Fibroblast of villous mesenchyme (primary cell): Measurements from ENCODE around the gene SRGN. TPM values are rescaled to one million over a fixed set of nuclear protein-coding genes. Genes with fewer than 3 reads are reported as not detected.
"Not testable (repeated sequence)": the region's sequence is repeated elsewhere in the genome, so short reads cannot be mapped to it uniquely, and the experiment has no call there.

ENCODE experiments used
- DNase-seq: peaks from one replicate; pipeline ENCODE4 v3.0.0-alpha.2; 2010; ENCODE audit warnings: low read depth
- H3K4me3 ChIP-seq: 2 replicates; pipeline ENCODE4 v1.5.1; 2011; ENCODE audit warnings: low read depth, mild to moderate bottlenecking, low read length
- CTCF ChIP-seq: IDR thresholded peaks from 2 replicates; pipeline ENCODE4 v1.5.1; 2012; ENCODE audit warnings: low read depth, mild to moderate bottlenecking, low read length; ENCODE audit not compliant: insufficient read depth
- total RNA-seq: library from RNA; depleted of rRNA; stranded (reverse); fragments of >200 nt; gene quantifications from 2 replicates; pipeline ENCODE4 v1.2.3, GENCODE V29; 2012

Gene SRGN
- total RNA-seq, 1 donor = 221 TPM

DNA sequence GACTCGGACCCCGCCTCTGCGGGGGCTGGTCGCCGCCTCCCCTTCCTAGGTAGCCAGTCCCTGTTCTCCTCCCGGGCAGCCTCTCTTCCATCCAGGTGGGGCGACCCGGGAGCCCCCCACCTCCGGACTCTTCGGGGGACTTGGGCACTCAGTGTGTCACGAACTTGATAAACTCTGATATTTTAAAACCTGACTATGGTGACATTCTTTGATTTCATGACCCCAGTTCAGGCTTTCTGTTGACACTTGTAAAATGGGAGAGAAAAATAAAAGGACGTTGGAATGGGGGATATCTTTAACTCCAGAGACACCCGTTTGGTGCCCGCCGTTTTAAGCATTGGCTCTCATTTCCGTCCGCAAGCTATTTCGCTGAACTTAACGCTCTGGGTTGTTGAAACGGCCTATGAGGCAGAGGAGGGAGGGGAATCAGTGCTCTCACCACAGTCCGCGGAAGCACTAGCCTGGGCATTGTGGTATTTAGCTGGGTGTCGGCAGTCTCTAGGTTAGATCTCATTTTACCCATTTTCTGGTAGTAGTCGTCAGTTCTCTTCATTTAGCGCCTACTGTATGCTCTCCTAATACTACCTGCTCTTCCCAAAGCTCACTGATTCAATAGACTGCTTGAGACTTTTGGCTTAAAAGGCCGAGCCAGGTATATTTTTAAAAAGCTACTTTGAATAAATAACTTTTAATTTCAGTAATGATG is 36.8 kb downstream of the SRGN start:
- peak overlapping the region; percentile 76 for H3K4me3 ChIP-seq
- TF ChIP-seq CTCF = no peak
- peak; percentile 73 for DNase-seq

DNA sequence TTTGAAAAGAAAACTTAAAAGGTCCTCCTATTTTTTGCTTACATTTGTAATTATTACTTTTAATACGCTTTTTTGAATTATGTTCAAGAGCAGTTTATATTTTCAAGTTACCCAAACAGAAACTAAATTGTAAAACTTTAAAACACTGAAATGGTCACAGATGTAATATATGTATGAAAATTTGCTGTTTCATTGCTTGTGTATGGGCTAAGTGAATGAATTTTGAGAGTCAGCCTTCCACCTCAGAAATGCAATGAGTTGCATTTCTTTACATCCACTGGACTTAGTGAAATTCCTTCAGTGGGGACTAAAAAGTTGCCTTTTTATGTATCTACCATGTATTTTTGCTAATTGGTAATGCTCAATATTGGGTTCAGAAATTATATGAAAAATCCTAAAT is 37.7 kb downstream of the SRGN start:
- no peak for DNase-seq
- TF ChIP-seq CTCF = no peak
- H3K4me3 ChIP-seq = peak overlapping the region; percentile 76

DNA sequence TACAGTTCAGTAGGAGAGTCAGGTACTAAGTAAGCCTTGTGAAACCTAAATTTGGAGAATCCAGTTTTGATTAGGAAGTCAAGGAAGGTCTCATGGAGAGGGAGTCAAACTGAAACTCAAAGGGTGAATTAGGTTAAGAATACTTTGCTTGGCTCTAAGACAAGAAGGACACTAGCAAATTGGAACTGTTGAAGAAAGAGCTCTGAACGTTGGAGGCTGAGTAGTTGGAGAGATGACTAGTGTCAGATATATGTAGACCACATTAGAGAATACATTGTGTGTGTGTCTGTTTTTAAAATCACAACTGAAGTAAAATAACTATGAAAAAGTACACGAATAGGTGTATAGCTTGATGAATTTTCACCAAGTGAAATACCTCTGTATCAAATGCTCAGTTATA is 42.3 kb downstream of the SRGN start:
- DNase-seq = no peak
- H3K4me3 ChIP-seq = no peak overlapping the region
- TF ChIP-seq CTCF = no peak

GRCh38 chr10:69139961-69140360 is 52.1 kb downstream of the SRGN start:
- no peak for DNase-seq
- no peak for TF ChIP-seq CTCF
- no peak overlapping the region for H3K4me3 ChIP-seq

- no peak overlapping the region for H3K4me3 ChIP-seq
- no peak for TF ChIP-seq CTCF
- no peak for DNase-seq
Observed at GRCh38 chr10:69141304-69141703, 53.4 kb downstream of the SRGN start.

DNA sequence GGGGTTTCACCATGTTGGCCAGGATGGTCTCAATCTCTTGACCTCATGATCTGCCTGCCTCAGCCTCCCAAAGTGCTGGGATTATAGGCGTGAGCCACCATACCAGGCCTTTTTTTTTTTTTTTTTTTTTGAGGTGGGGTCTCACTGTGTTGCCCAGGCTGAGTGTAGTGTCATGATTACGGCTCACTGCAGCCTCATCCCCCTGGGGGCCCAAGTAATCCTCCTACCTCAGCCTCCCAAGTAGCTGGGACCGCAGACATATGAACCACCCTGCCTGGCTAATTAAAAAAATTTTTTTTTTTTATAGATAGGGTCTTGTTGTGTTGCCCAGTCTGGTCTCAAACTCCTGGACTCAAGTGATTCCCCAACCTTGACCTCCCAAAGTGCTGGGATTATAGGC is 54.2 kb downstream of the SRGN start:
- not testable (repeated sequence) for DNase-seq

GRCh38 chr10:69142983-69143382 is 55.1 kb downstream of the SRGN start:
- no peak overlapping the region for H3K4me3 ChIP-seq
- DNase-seq = peak; percentile 52
- TF ChIP-seq CTCF = no peak

More for the DNA sequence above, 54.2 kb downstream of the SRGN start:
- H3K4me3 ChIP-seq = not testable (repeated sequence)
